T-helper 17 cell (primary cell): ENCODE measurements around the gene UNG. TPM values are rescaled to one million over a fixed set of nuclear protein-coding genes. Genes with fewer than 3 reads are reported as not detected.

Experiments used
- ATAC-seq: fragments of 150-1000 bp; cut with Tn5 transposase; 2 replicates; pipeline ENCODE4 v1.10.0; 2021; ENCODE audit warnings: mild to moderate bottlenecking, moderate library complexity
- DNase-seq, 3 donors: peaks; one replicate each; pipeline versions ENCODE4 v3.0.0 to v3.0.0-alpha.2; 2020 to 2021
- H3K9me3 ChIP-seq: one replicate; pipeline ENCODE4 v1.7.0; 2013; ENCODE audit warnings: low read length, mild to moderate bottlenecking; ENCODE audit not compliant: control insufficient read depth, poor library complexity, severe bottlenecking
- H3K27ac Mint-ChIP-seq: one replicate; pipeline ENCODE4 v1.8.0; 2022; ENCODE audit warnings: mild to moderate bottlenecking, moderate library complexity, mixed read lengths
- H3K27me3 Mint-ChIP-seq: one replicate; pipeline ENCODE4 v1.8.0; 2022; ENCODE audit warnings: mixed read lengths
- H3K36me3 Mint-ChIP-seq: one replicate; pipeline ENCODE4 v1.8.0; 2022; ENCODE audit warnings: low read depth, mixed read lengths
- H3K4me1 Mint-ChIP-seq: one replicate; pipeline ENCODE4 v1.8.0; 2022; ENCODE audit warnings: mild to moderate bottlenecking, mixed read lengths
- H3K4me3 Mint-ChIP-seq: one replicate; pipeline ENCODE4 v1.8.0; 2022; ENCODE audit warnings: mild to moderate bottlenecking, moderate library complexity, mixed read lengths
- total RNA-seq, 4 donors: library from RNA in 2 of 4; stranded (reverse) in 2 of 4; gene quantifications; one replicate each; pipeline ENCODE4 v1.2.3 and lab custom pipeline; 2022 to 2026

The UNG gene
- total RNA-seq, 2 donors from 2014 or later, result 10.2 to 11.1 TPM

- peaks cover 7% of the 10 kb centered on the region for H3K36me3 Mint-ChIP-seq
- peak overlapping the region; percentile 2 for H3K27ac Mint-ChIP-seq
- no peaks in the 10 kb centered on the region for H3K27me3 Mint-ChIP-seq
- no peak for ATAC-seq
- H3K4me1 Mint-ChIP-seq, result peaks cover 15% of the 10 kb centered on the region
- no peak for DNase-seq
- H3K4me3 Mint-ChIP-seq, result no peak overlapping the region
- no peaks in the 10 kb centered on the region for H3K9me3 ChIP-seq
These were observed 32.1 kb upstream of the UNG start for GRCh38 chr12:109065154-109065852.

GRCh38 chr12:109065853-109066193 is 31.6 kb upstream of the UNG start:
- H3K9me3 ChIP-seq, result no peaks in the 10 kb centered on the region
- Mint-ChIP-seq H3K4me3 (no peak overlapping the region), H3K4me1 (peaks cover 15% of the 10 kb centered on the region), H3K27me3 (no peaks in the 10 kb centered on the region), H3K27ac (no peak overlapping the region), H3K36me3 (peaks cover 7% of the 10 kb centered on the region)
- ATAC-seq, result no peak
- DNase-seq, result no peak

- H3K27me3 Mint-ChIP-seq, result no peaks in the 10 kb centered on the region
- H3K27ac Mint-ChIP-seq, result peak overlapping the region; percentile 89
- peaks cover 6% of the 10 kb centered on the region for H3K36me3 Mint-ChIP-seq
- H3K4me3 Mint-ChIP-seq, result no peak overlapping the region
- no peaks in the 10 kb centered on the region for H3K9me3 ChIP-seq
- no peak for DNase-seq
- peaks cover 2% of the 10 kb centered on the region for H3K4me1 Mint-ChIP-seq
- no peak for ATAC-seq
These were observed 27.8 kb upstream of the UNG start for GRCh38 chr12:109069307-109070271.

- Mint-ChIP-seq H3K36me3 (peaks cover 10% of the 10 kb centered on the region), H3K27ac (no peak overlapping the region)
These were observed 22.5 kb upstream of the UNG start for GRCh38 chr12:109074866-109075265.

GRCh38 chr12:109082751-109083150 is 14.6 kb upstream of the UNG start:
- H3K36me3 Mint-ChIP-seq, result peaks cover 20% of the 10 kb centered on the region

More at GRCh38 chr12:109074866-109075265, 22.5 kb upstream of the UNG start:
- H3K4me1 Mint-ChIP-seq, result peaks cover 2% of the 10 kb centered on the region
- DNase-seq (no peak), ATAC-seq (no peak)
- no peaks in the 10 kb centered on the region for H3K27me3 Mint-ChIP-seq
- no peaks in the 10 kb centered on the region for H3K9me3 ChIP-seq
- no peak overlapping the region for H3K4me3 Mint-ChIP-seq

GRCh38 chr12:109084425-109084824 is 13.0 kb upstream of the UNG start:
- Mint-ChIP-seq H3K4me3 (no peak overlapping the region), H3K27ac (no peak overlapping the region), H3K27me3 (no peaks in the 10 kb centered on the region), H3K36me3 (peaks cover 17% of the 10 kb centered on the region), H3K4me1 (peaks cover 2% of the 10 kb centered on the region)
- no peaks in the 10 kb centered on the region for H3K9me3 ChIP-seq
- no peak for DNase-seq
- ATAC-seq, result no peak

More at GRCh38 chr12:109082751-109083150, 14.6 kb upstream of the UNG start:
- Mint-ChIP-seq H3K27me3 (no peaks in the 10 kb centered on the region), H3K4me1 (no peaks in the 10 kb centered on the region), H3K27ac (no peak overlapping the region), H3K4me3 (no peak overlapping the region)
- no peak for ATAC-seq
- no peaks in the 10 kb centered on the region for H3K9me3 ChIP-seq
- DNase-seq, result no peak

- DNase-seq (no peak), ATAC-seq (no peak)
- peaks cover 5% of the 10 kb centered on the region for H3K4me1 Mint-ChIP-seq
- no peak overlapping the region for H3K4me3 Mint-ChIP-seq
- H3K9me3 ChIP-seq, result no peaks in the 10 kb centered on the region
- H3K36me3 Mint-ChIP-seq, result peaks cover 12% of the 10 kb centered on the region
- H3K27me3 Mint-ChIP-seq, result no peaks in the 10 kb centered on the region
- H3K27ac Mint-ChIP-seq, result no peak overlapping the region
These were observed 11.8 kb upstream of the UNG start for GRCh38 chr12:109085590-109085989.

- DNase-seq (no peak), ATAC-seq (no peak)
- Mint-ChIP-seq H3K4me1 (peaks cover 16% of the 10 kb centered on the region), H3K4me3 (no peak overlapping the region), H3K27ac (no peak overlapping the region), H3K36me3 (peaks cover 7% of the 10 kb centered on the region), H3K27me3 (no peaks in the 10 kb centered on the region)
- no peaks in the 10 kb centered on the region for H3K9me3 ChIP-seq
These were observed 10.1 kb upstream of the UNG start for GRCh38 chr12:109087250-109087649.

- Mint-ChIP-seq H3K27ac (peak overlapping the region; percentile 19), H3K4me3 (no peak overlapping the region), H3K4me1 (peaks cover 26% of the 10 kb centered on the region), H3K27me3 (no peaks in the 10 kb centered on the region), H3K36me3 (peaks cover 5% of the 10 kb centered on the region)
- ATAC-seq, result no peak
- no peaks in the 10 kb centered on the region for H3K9me3 ChIP-seq
- no peak for DNase-seq
These were observed 8.6 kb upstream of the UNG start for GRCh38 chr12:109088818-109089217.

- H3K9me3 ChIP-seq, result no peaks in the 10 kb centered on the region
- H3K36me3 Mint-ChIP-seq, result peaks cover 5% of the 10 kb centered on the region
- H3K4me3 Mint-ChIP-seq, result no peak overlapping the region
- H3K27me3 Mint-ChIP-seq, result no peaks in the 10 kb centered on the region
- ATAC-seq (no peak), DNase-seq (no peak)
- H3K4me1 Mint-ChIP-seq, result peaks cover 27% of the 10 kb centered on the region
- H3K27ac Mint-ChIP-seq, result no peak overlapping the region
These were observed 7.7 kb upstream of the UNG start for GRCh38 chr12:109089683-109090082.

GRCh38 chr12:109092497-109093021 is 4.8 kb upstream of the UNG start:
- peak overlapping the region; percentile 92 for H3K27ac Mint-ChIP-seq
- H3K4me1 Mint-ChIP-seq, result peaks cover 27% of the 10 kb centered on the region
- peak overlapping the region; percentile 87 for H3K4me3 Mint-ChIP-seq
- ATAC-seq (no peak), DNase-seq (no peak)
- no peaks in the 10 kb centered on the region for H3K9me3 ChIP-seq
- no peaks in the 10 kb centered on the region for H3K27me3 Mint-ChIP-seq
- no peaks in the 10 kb centered on the region for H3K36me3 Mint-ChIP-seq

- no peaks in the 10 kb centered on the region for H3K36me3 Mint-ChIP-seq
- ATAC-seq, result peak; percentile 81
- peak within 1 kb of the TSS; percentile 92 for H3K27ac Mint-ChIP-seq
- DNase-seq, result peak; percentile 92
- no peaks in the 10 kb centered on the region for H3K27me3 Mint-ChIP-seq
- H3K4me3 Mint-ChIP-seq, result peak within 1 kb of the TSS; percentile 87
- H3K9me3 ChIP-seq, result no peaks in the 10 kb centered on the region
- H3K4me1 Mint-ChIP-seq, result peaks cover 27% of the 10 kb centered on the region
These were observed 4.1 kb upstream of the UNG start, which contains the start of gene ALKBH2 for GRCh38 chr12:109093022-109093918. TSS of gene ALKBH2 (minus strand) at chr12:109093472. CDS start at chr12:109092786, 686 bp downstream.

GRCh38 chr12:109097140-109097434 is 310 bp upstream of the UNG start:
- H3K9me3 ChIP-seq, result no peaks in the 10 kb centered on the region
- Mint-ChIP-seq H3K4me3 (no peak overlapping the region), H3K27me3 (no peaks in the 10 kb centered on the region), H3K36me3 (no peaks in the 10 kb centered on the region), H3K27ac (no peak overlapping the region), H3K4me1 (peaks cover 35% of the 10 kb centered on the region)
- ATAC-seq, result no peak
- DNase-seq, result no peak
